ENCODE results near the gene MYLK4.

MYLK4 gene

GRCh38 chr6:2750832-2751231 is at the start of gene MYLK4:
Gene MYLK4 (minus strand): TSS chr6:2750922. CDS start chr6:2749294, 1,628 bp downstream.
- DNase-seq (ENCODE audit: low read depth in 1 of 2, low spot score in 1 of 2), result no peak

- DNase-seq (ENCODE audit: low read depth in 1 of 2, low spot score in 1 of 2), result no peak
Measured at GRCh38 chr6:2799936-2800527, 49.3 kb upstream of the MYLK4 start.

- no peak for DNase-seq (ENCODE audit: low read depth in 1 of 2, low spot score in 1 of 2)
Measured at GRCh38 chr6:2798586-2799134, 47.9 kb upstream of the MYLK4 start.

- no peak for DNase-seq (ENCODE audit: low read depth in 1 of 2, low spot score in 1 of 2)
Measured at GRCh38 chr6:2797564-2798031, 46.9 kb upstream of the MYLK4 start.

- no peak for DNase-seq (ENCODE audit: low read depth in 1 of 2, low spot score in 1 of 2)
Measured at GRCh38 chr6:2796861-2797260, 46.1 kb upstream of the MYLK4 start.

- no peak for DNase-seq (ENCODE audit: low read depth in 1 of 2, low spot score in 1 of 2)
Measured at GRCh38 chr6:2795956-2796355, 45.2 kb upstream of the MYLK4 start.

GRCh38 chr6:2795162-2795561 is 44.4 kb upstream of the MYLK4 start:
- DNase-seq (ENCODE audit: low read depth in 1 of 2, low spot score in 1 of 2), result no peak

- no peak for DNase-seq (ENCODE audit: low read depth in 1 of 2, low spot score in 1 of 2)
Measured at GRCh38 chr6:2794171-2794730, 43.5 kb upstream of the MYLK4 start.

GRCh38 chr6:2793534-2794151 is 42.9 kb upstream of the MYLK4 start:
- DNase-seq (ENCODE audit: low read depth in 1 of 2, low spot score in 1 of 2), result no peak

GRCh38 chr6:2792330-2793110 is 41.8 kb upstream of the MYLK4 start:
- no peak for DNase-seq (ENCODE audit: low read depth in 1 of 2, low spot score in 1 of 2)

GRCh38 chr6:2791450-2791974 is 40.8 kb upstream of the MYLK4 start:
- DNase-seq (ENCODE audit: low read depth in 1 of 2, low spot score in 1 of 2), result no peak

- DNase-seq (ENCODE audit: low read depth in 1 of 2, low spot score in 1 of 2), result no peak
Measured at GRCh38 chr6:2790588-2791449, 40.1 kb upstream of the MYLK4 start.

GRCh38 chr6:2786269-2786668 is 35.5 kb upstream of the MYLK4 start:
- no peak for DNase-seq (ENCODE audit: low read depth in 1 of 2, low spot score in 1 of 2)

- DNase-seq (ENCODE audit: low read depth in 1 of 2, low spot score in 1 of 2), result no peak
Measured at GRCh38 chr6:2784930-2785329, 34.2 kb upstream of the MYLK4 start.

- DNase-seq (ENCODE audit: low read depth in 1 of 2, low spot score in 1 of 2), result no peak
Measured at GRCh38 chr6:2784061-2784460, 33.3 kb upstream of the MYLK4 start.

GRCh38 chr6:2783188-2783963 is 32.7 kb upstream of the MYLK4 start:
- DNase-seq (ENCODE audit: low read depth in 1 of 2, low spot score in 1 of 2), result no peak

- DNase-seq (ENCODE audit: low read depth in 1 of 2, low spot score in 1 of 2), result no peak
Measured at GRCh38 chr6:2782825-2783187, 32.1 kb upstream of the MYLK4 start.

GRCh38 chr6:2782356-2782708 is 31.6 kb upstream of the MYLK4 start:
- no peak for DNase-seq (ENCODE audit: low read depth in 1 of 2, low spot score in 1 of 2)

GRCh38 chr6:2781685-2782355 is 31.1 kb upstream of the MYLK4 start:
- DNase-seq (ENCODE audit: low read depth in 1 of 2, low spot score in 1 of 2), result no peak
